Stomach (tissue), 9 donors: Measurements from ENCODE around the gene NUP35. TPM values are rescaled to one million over a fixed set of nuclear protein-coding genes. Genes with fewer than 3 reads are reported as not detected.

ENCODE experiments used
- DNase-seq, 2 donors: peaks; one replicate each; pipeline versions ENCODE4 v3.0.0 to v3.0.0-alpha.2; 2013 to 2019
- H3K27ac ChIP-seq, 5 donors: fragments of 200-600 bp in 4 of 5; sonication (generic) in 4 of 5; one replicate each; pipeline ENCODE4 v1.5.1; 2013 to 2019; ENCODE audit warnings: mild to moderate bottlenecking in 1 of 5, moderate library complexity in 1 of 5
- H3K27me3 ChIP-seq, 3 donors: fragments of 200-600 bp; sonication (generic); one replicate each; pipeline ENCODE4 v1.5.1; 2017 to 2019; ENCODE audit warnings: mixed run types in 1 of 3
- H3K36me3 ChIP-seq, 4 donors: fragments of 200-600 bp; sonication (generic); 1 replicate in 3 of 4; 2 replicates in 1 of 4; pipeline ENCODE4 v1.5.1; 2016 to 2019
- H3K4me1 ChIP-seq, 4 donors: fragments of 200-600 bp; sonication (generic); one replicate each; pipeline ENCODE4 v1.5.1; 2016 to 2019
- H3K4me3 ChIP-seq, 4 donors: fragments of 200-600 bp; sonication (generic) in 3 of 4; one replicate each; pipeline ENCODE4 v1.5.1; 2016 to 2019; ENCODE audit warnings: mild to moderate bottlenecking in 1 of 4
- H3K9me3 ChIP-seq, 4 donors: fragments of 200-600 bp; sonication (generic); one replicate each; pipeline ENCODE4 v1.5.1; 2016 to 2019
- EP300 ChIP-seq: sonication (generic); formaldehyde crosslinking; IDR thresholded peaks from one replicate; pipeline ENCODE4 v1.6.1; 2017; ENCODE audit warnings: antibody characterized with exemption
- POLR2A ChIP-seq, 4 donors: fragments of 450-650 bp; IDR thresholded peaks; one replicate each; pipeline ENCODE4 v1.6.1; 2016; ENCODE audit warnings: antibody characterized with exemption in 4 of 4, control low read depth in 2 of 4, mild to moderate bottlenecking in 1 of 4, moderate library complexity in 1 of 4
- POLR2AphosphoS5 ChIP-seq, 3 donors: sonication (generic); formaldehyde crosslinking; IDR thresholded peaks; one replicate each; pipeline ENCODE4 v1.6.1; 2016; ENCODE audit warnings: antibody characterized with exemption in 3 of 3
- WGBS, 5 donors: extraction: QIAGEN DNeasy Blood & Tissue Kit in 3 of 5; methylation state at CpG; one replicate each; pipeline versions ENCODE4 v1.1.5 to v1.1.7; 2013 to 2018; 5-methylcytosine and 5-hydroxymethylcytosine counted together
- intact Hi-C: fragments of 100-400 bp; cut with DNase I; formaldehyde crosslinking; loops from one replicate; pipeline ENCODE4 v1.15.1; 2023; ENCODE audit warnings: low total_unique reads
- polyA plus RNA-seq, 3 donors: library from polyadenylated mRNA; stranded (reverse); fragments of 200-250 nt; gene quantifications; one replicate each; pipeline ENCODE4 v1.2.3, GENCODE V29; 2013
- total RNA-seq, 5 donors: library from RNA; depleted of rRNA; stranded (reverse); fragments of >200 nt; gene quantifications; one replicate each; pipeline versions ENCODE4 v1.1.0 to v1.2.3, GENCODE V29; 2014 to 2016
- TF ChIP-seq, protein P1 (sequence below), 7 experiments: fragments of 450-650 bp in 4 of 7; fragments of 200-600 bp in 3 of 7; sonication (generic) in 3 of 7; IDR thresholded peaks; one replicate each; pipeline ENCODE4 v1.5.1; 2016 to 2019; ENCODE audit warnings: antibody characterized with exemption in 7 of 7, control low read depth in 2 of 7, mild to moderate bottlenecking in 1 of 7
- donor health status: healthy with polysubstance abuse.
- donor health status: Bipolar disorder and iron deficiency.
- donor health status: healthy.

Gene NUP35
- total and polyA plus RNA-seq, 8 donors = 1.4 to 59.5 (median 18.0) TPM

- H3K4me1 ChIP-seq = no peaks in the 10 kb centered on the region
- no peak overlapping the region for H3K27ac ChIP-seq
- H3K27me3 ChIP-seq = no peaks in the 10 kb centered on the region
- no peaks in the 10 kb centered on the region for H3K9me3 ChIP-seq
- TF ChIP-seq POLR2A (IDR thresholded peaks at IDR 0.05) (no peak), EP300 (no peak), POLR2AphosphoS5 (IDR thresholded peaks at IDR 0.05) (no peak)
- TF ChIP-seq, protein P1, sequence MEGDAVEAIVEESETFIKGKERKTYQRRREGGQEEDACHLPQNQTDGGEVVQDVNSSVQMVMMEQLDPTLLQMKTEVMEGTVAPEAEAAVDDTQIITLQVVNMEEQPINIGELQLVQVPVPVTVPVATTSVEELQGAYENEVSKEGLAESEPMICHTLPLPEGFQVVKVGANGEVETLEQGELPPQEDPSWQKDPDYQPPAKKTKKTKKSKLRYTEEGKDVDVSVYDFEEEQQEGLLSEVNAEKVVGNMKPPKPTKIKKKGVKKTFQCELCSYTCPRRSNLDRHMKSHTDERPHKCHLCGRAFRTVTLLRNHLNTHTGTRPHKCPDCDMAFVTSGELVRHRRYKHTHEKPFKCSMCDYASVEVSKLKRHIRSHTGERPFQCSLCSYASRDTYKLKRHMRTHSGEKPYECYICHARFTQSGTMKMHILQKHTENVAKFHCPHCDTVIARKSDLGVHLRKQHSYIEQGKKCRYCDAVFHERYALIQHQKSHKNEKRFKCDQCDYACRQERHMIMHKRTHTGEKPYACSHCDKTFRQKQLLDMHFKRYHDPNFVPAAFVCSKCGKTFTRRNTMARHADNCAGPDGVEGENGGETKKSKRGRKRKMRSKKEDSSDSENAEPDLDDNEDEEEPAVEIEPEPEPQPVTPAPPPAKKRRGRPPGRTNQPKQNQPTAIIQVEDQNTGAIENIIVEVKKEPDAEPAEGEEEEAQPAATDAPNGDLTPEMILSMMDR (IDR thresholded peaks at IDR 0.05) = no peak
- WGBS, 5 donors = 69 to 77% (median 76%) methylated on average over 4 of the region's 4 CpGs
- no peak for DNase-seq
- no peak overlapping the region for H3K4me3 ChIP-seq
- intact Hi-C loops = no loop called here
- H3K36me3 ChIP-seq = peaks cover 15 to 85% (median 57%) of the 10 kb centered on the region in 4 donors
These were observed 32.9 kb downstream of the NUP35 start for GRCh38 chr2:183157131-183157530.

- peaks cover 15 to 73% (median 68%) of the 10 kb centered on the region in 4 donors for H3K36me3 ChIP-seq
- TF ChIP-seq EP300 (no peak), POLR2AphosphoS5 (IDR thresholded peaks at IDR 0.05) (no peak), POLR2A (IDR thresholded peaks at IDR 0.05) (no peak)
- TF ChIP-seq, protein P1 (IDR thresholded peaks at IDR 0.05) = no peak
- 95 to 100% (median 96%) methylated on average over 4 of the region's 4 CpGs for WGBS, 5 donors
- H3K9me3 ChIP-seq = no peaks in the 10 kb centered on the region
- no peak overlapping the region for H3K4me3 ChIP-seq
- no peaks in the 10 kb centered on the region for H3K27me3 ChIP-seq
- H3K4me1 ChIP-seq = no peaks in the 10 kb centered on the region
- no peak for DNase-seq
- intact Hi-C loops = no loop called here
- H3K27ac ChIP-seq = no peak overlapping the region
These were observed 38.1 kb downstream of the NUP35 start for GRCh38 chr2:183162362-183162761.

DNA sequence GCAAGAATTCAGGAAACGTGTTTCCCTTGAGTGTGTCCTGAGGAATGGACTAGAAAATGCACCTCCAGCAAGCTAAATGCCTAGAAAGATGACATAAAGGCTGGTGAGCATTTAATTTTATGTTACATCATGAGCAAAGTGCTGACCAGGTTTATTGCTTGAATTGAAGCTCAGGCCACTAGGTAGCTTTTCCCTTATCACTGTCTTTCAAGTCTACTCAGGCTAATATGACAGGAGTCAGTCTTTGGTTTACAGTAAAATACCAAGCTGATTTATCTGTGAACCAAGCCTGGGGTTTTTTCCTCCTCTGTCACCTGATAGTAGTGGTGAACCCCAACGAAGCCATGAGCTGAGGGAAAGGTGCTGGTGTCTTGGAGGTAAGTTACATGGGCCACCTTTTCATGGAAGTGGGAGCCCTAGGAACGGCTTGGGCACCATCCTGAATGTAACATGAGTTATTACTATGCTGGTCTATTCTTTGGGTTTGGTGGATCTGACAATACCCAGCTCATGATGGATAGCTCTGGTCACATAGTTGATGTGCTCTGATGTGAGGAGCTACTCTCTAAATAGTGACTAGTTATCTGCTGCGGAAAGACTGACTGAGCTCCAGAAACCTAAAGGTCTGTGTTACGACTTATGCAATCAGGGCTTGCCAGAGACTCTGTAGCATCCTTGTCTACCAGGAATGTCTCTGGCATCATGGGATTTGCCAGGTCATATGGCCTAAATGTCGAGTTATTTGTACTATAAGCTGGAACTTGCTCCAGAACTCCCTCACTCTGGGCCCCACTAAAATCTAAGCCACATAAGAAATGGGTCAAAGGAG lies 39.8 kb downstream of the NUP35 start:
- Histone ChIP-seq H3K27ac (no peak overlapping the region), H3K4me1 (no peaks in the 10 kb centered on the region), H3K4me3 (no peak overlapping the region), H3K27me3 (no peaks in the 10 kb centered on the region), H3K36me3 (peaks cover 15 to 60% (median 58%) of the 10 kb centered on the region in 4 donors), H3K9me3 (no peaks in the 10 kb centered on the region)
- TF ChIP-seq, protein P1 (IDR thresholded peaks at IDR 0.05) = no peak
- TF ChIP-seq POLR2A (IDR thresholded peaks at IDR 0.05) = no peak
- no peak for TF ChIP-seq POLR2AphosphoS5 (IDR thresholded peaks at IDR 0.05)
- intact Hi-C loops = no loop called here
- 75 to 80% (median 79%) methylated on average over 6 of the region's 6 CpGs for WGBS, 5 donors
- no peak for DNase-seq

DNA sequence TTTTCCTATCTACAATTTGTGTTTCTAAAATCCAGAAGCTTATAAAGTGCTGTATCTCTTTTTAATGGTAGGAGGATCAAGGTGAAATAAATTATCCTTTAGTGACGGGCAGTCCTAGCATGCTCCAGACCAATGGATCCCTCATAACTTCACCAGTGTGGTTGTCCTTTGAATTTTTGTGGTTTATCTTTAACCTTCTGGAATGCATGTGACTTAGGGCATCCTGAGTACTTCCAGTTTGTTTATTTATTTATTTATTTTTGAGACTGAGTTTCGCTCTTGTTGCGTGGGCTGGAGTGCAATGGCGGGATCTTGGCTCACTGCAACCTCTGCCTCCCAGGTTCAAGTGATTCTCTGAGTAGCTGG lies 40.4 kb downstream of the NUP35 start:
- intact Hi-C loops = no loop called here
- H3K4me3 ChIP-seq = no peak overlapping the region
- DNase-seq = no peak
- peaks cover 12 to 56% (median 52%) of the 10 kb centered on the region in 4 donors for H3K36me3 ChIP-seq
- no peaks in the 10 kb centered on the region for H3K4me1 ChIP-seq
- H3K27me3 ChIP-seq = no peaks in the 10 kb centered on the region
- H3K9me3 ChIP-seq = no peaks in the 10 kb centered on the region
- WGBS, 5 donors = 94 to 99% (median 97%) methylated on average over 4 of the region's 4 CpGs
- TF ChIP-seq, protein P1 (IDR thresholded peaks at IDR 0.05) = no peak
- TF ChIP-seq EP300 = no peak
- no peak overlapping the region for H3K27ac ChIP-seq
